SJCRH30 (cell line): ENCODE data around the gene C1orf105. TPM values are rescaled to one million over a fixed set of nuclear protein-coding genes. Genes with fewer than 3 reads are reported as not detected.

ENCODE experiments used
- DNase-seq, 2 experiments: peaks; one replicate each; pipeline ENCODE4 v3.0.0-alpha.2; 2015 to 2020
- H3K27ac ChIP-seq: fragments of 250-450 bp; sonication (Bioruptor Pico); 2 replicates; pipeline ENCODE4 v1.5.1; 2020; ENCODE audit warnings: mild to moderate bottlenecking, moderate library complexity
- H3K27me3 ChIP-seq: fragments of 250-450 bp; sonication (Bioruptor Pico); 2 replicates; pipeline ENCODE4 v1.5.1; 2020; ENCODE audit warnings: mild to moderate bottlenecking, moderate library complexity
- H3K36me3 ChIP-seq: fragments of 250-450 bp; sonication (Bioruptor Pico); 2 replicates; pipeline ENCODE4 v1.5.1; 2020; ENCODE audit warnings: mild to moderate bottlenecking, moderate library complexity
- H3K4me1 ChIP-seq: fragments of 250-450 bp; sonication (Bioruptor Pico); 2 replicates; pipeline ENCODE4 v1.5.1; 2020; ENCODE audit warnings: mild to moderate bottlenecking, moderate library complexity
- H3K4me3 ChIP-seq: fragments of 250-450 bp; sonication (Bioruptor Pico); 2 replicates; pipeline ENCODE4 v1.5.1; 2020; ENCODE audit warnings: mild to moderate bottlenecking, moderate library complexity
- H3K9me3 ChIP-seq: fragments of 250-450 bp; sonication (Bioruptor Pico); replicated peaks from 2 replicates; pipeline ENCODE4 v1.5.1; 2020; ENCODE audit warnings: mild to moderate bottlenecking, moderate library complexity
- total RNA-seq: library from RNA; depleted of rRNA; stranded (reverse); fragments of >200 nt; shearing (Covaris generic); gene quantifications from 2 replicates; pipeline ENCODE4 v1.2.3, GENCODE V29; 2014

The C1orf105 gene
- total RNA-seq, 1 experiment from 2014 or later = 21.0 TPM

DNA sequence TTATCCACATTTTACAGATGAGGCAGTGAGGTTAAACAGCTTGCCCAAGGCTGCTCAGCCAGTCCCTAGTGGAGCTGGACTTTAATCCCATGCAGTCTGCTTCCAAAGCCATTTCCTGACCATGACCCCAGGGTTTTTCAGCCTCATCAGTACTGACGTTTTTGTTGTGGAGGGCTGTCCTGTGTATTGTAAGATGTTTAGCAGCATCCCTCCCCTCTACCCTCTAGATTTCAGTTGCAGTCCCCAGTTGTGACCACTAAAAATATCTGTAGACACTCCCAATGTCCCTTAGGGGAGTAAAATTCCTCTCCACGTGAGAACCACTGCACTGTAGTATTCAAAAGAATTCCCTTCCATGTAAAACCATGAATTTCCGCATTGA lies 30.2 kb upstream of the C1orf105 start:
- H3K27me3 ChIP-seq = no peaks in the 10 kb centered on the region
- DNase-seq = no peak
- H3K4me3 ChIP-seq = no peak overlapping the region
- peaks cover 8% of the 10 kb centered on the region; the same call in 1 of the 2 replicates for H3K4me1 ChIP-seq
- H3K9me3 ChIP-seq = no peaks in the 10 kb centered on the region
- H3K36me3 ChIP-seq = no peaks in the 10 kb centered on the region
- no peak overlapping the region for H3K27ac ChIP-seq

- DNase-seq = no peak
- Histone ChIP-seq H3K27ac (no peak overlapping the region), H3K4me3 (no peak overlapping the region)
Observed at GRCh38 chr1:172390683-172391551, 29.6 kb upstream of the C1orf105 start.

DNA sequence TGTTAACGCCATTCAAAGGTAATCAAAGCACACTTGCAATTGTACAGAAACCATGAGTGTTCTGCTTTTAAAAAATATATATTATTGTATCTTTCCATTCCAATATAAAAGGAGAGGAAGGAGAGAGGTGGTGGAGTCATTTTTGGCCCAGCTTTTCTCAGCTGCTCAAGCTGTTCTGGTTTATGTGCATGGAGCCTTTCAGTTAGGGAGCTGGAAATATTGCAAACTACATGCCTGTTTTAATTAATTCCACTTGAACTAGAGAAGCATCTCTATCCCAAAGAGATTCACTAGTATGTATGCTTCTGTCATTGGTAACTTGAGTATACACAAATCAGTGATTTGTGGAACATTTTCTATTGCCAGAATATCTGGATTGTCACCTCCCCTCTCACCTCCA lies 28.5 kb upstream of the C1orf105 start:
- Histone ChIP-seq H3K4me3 (no peak overlapping the region), H3K27me3 (no peaks in the 10 kb centered on the region), H3K4me1 (peaks cover 8% of the 10 kb centered on the region; the same call in 1 of the 2 replicates), H3K27ac (no peak overlapping the region), H3K9me3 (no peaks in the 10 kb centered on the region), H3K36me3 (no peaks in the 10 kb centered on the region)
- DNase-seq = no peak

More at GRCh38 chr1:172390683-172391551, 29.6 kb upstream of the C1orf105 start:
- H3K4me1 ChIP-seq = peaks cover 8% of the 10 kb centered on the region; the same call in 1 of the 2 replicates
- no peaks in the 10 kb centered on the region for H3K9me3 ChIP-seq
- H3K27me3 ChIP-seq = no peaks in the 10 kb centered on the region
- H3K36me3 ChIP-seq = no peaks in the 10 kb centered on the region

- Histone ChIP-seq H3K4me1 (peaks cover 17% of the 10 kb centered on the region), H3K9me3 (no peaks in the 10 kb centered on the region), H3K27ac (no peak overlapping the region), H3K27me3 (no peaks in the 10 kb centered on the region), H3K4me3 (no peak overlapping the region), H3K36me3 (no peaks in the 10 kb centered on the region)
- no peak for DNase-seq
Observed at GRCh38 chr1:172393354-172393753, 27.1 kb upstream of the C1orf105 start.

DNA sequence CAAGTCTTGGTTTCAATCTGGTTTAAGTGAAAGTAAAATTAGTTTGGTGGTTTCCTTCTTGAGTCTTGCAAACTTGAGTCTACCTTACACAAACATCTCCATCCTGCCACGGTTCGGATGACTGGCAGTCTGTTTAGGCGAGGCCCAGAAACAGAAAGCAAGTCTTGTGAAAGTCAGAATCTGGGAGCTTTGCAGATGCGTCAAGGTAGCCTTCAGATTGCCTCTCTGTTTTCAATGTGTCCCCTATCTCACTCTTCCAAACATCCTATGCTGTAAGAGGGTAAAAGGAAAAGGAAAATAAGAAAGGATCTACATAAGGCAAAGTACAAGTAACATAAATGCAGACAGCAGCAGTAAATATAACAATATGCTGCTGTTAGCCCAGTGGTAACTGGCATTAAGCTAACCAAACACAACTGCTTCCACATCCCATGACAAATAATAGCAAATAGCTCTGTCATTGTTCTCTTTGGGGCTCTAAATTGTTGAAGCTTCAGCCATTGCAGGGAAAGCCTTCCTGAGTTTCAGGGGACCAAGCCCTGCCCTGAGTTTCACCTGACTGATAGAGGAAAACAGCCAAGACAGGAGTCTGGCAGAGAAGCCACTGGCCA lies 26.2 kb upstream of the C1orf105 start:
- Histone ChIP-seq H3K36me3 (no peaks in the 10 kb centered on the region), H3K9me3 (no peaks in the 10 kb centered on the region), H3K27me3 (no peaks in the 10 kb centered on the region), H3K27ac (no peak overlapping the region), H3K4me1 (peaks cover 25% of the 10 kb centered on the region), H3K4me3 (no peak overlapping the region)
- peak in 1 of 2 experiments; percentile 10 for DNase-seq

DNA sequence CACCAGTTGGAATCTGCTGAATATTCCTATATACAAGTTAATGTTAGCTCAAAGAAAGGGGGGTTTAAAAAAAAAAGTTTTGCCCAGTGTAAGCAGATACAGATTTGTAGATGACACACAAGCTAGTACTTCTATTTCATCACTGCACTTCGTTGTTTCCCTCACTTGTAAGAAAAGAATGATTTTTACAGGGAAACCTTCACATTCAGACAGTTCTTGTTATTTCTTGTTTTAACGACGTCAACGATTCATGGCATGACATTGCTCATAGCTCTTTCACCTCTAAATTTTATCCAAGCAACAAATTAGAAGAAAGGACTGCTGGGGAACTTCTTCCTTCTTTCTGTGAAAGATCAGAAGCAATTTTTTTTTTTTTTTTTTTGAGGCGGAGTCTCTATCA lies 25.7 kb upstream of the C1orf105 start:
- H3K27ac ChIP-seq = no peak overlapping the region

GRCh38 chr1:172395576-172395975 lies 24.9 kb upstream of the C1orf105 start:
- DNase-seq = no peak
- Histone ChIP-seq H3K36me3 (no peaks in the 10 kb centered on the region), H3K4me1 (peaks cover 36% of the 10 kb centered on the region), H3K9me3 (no peaks in the 10 kb centered on the region), H3K27ac (no peak overlapping the region), H3K27me3 (no peaks in the 10 kb centered on the region), H3K4me3 (no peak overlapping the region)

More for the DNA sequence above, 25.7 kb upstream of the C1orf105 start:
- Histone ChIP-seq H3K4me3 (no peak overlapping the region), H3K4me1 (peaks cover 29% of the 10 kb centered on the region), H3K36me3 (no peaks in the 10 kb centered on the region), H3K9me3 (no peaks in the 10 kb centered on the region), H3K27me3 (no peaks in the 10 kb centered on the region)
- no peak for DNase-seq

GRCh38 chr1:172397221-172397620 lies 23.3 kb upstream of the C1orf105 start:
- H3K27ac ChIP-seq = no peak overlapping the region
- DNase-seq = no peak

DNA sequence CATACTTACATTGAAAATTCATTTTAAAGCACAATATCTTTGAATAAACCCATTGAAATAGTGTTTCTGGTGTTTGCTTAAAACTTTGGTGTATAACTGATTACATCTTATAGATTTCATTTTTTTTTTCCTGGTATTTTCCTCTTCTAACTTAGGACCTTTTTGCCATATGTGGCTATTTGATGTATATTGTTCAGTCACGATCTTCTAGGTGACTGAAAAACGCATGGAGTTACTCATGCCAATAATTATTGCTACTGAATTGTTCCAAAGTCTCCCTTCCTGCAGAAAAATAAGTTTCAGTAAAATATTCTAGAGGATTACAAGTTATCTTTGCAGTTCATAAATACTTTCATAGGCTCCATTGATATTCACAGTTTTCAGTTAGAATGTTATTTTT lies 22.9 kb upstream of the C1orf105 start:
- Histone ChIP-seq H3K27me3 (no peaks in the 10 kb centered on the region), H3K36me3 (no peaks in the 10 kb centered on the region), H3K9me3 (no peaks in the 10 kb centered on the region), H3K27ac (no peak overlapping the region), H3K4me1 (peaks cover 40% of the 10 kb centered on the region), H3K4me3 (no peak overlapping the region)
- no peak for DNase-seq

More at GRCh38 chr1:172397221-172397620, 23.3 kb upstream of the C1orf105 start:
- H3K4me3 ChIP-seq = no peak overlapping the region
- H3K27me3 ChIP-seq = no peaks in the 10 kb centered on the region
- no peaks in the 10 kb centered on the region for H3K9me3 ChIP-seq
- H3K36me3 ChIP-seq = no peaks in the 10 kb centered on the region
- H3K4me1 ChIP-seq = peaks cover 40% of the 10 kb centered on the region

DNA sequence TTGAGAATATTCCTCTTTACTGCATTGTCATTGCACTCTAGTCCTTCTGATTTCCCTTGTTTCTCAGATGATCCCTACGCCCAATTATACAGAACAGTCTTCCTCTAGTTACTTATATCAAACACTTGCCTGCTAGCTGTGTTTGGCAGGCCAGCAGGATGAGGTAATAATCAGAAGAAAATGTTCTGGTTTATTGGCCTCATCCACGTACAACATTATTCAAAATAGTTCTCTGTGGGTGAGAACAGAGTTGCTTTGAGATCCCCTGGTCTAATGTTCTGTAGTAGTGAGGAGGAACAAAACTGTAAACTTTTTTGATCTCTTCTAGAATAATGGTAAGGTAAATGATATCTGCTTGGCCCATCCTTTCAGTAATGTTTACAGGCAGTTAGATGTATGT lies 22.3 kb upstream of the C1orf105 start:
- no peaks in the 10 kb centered on the region for H3K27me3 ChIP-seq
- peaks cover 40% of the 10 kb centered on the region for H3K4me1 ChIP-seq
- no peak overlapping the region; the same call in 1 of the 2 replicates for H3K27ac ChIP-seq

GRCh38 chr1:172398970-172399755 lies 21.3 kb upstream of the C1orf105 start:
- Histone ChIP-seq H3K27ac (peak overlapping the region; percentile 73), H3K4me3 (no peak overlapping the region), H3K4me1 (peaks cover 37% of the 10 kb centered on the region), H3K9me3 (no peaks in the 10 kb centered on the region), H3K36me3 (no peaks in the 10 kb centered on the region), H3K27me3 (no peaks in the 10 kb centered on the region)
- DNase-seq = peak; percentile 74 to 88

More for the DNA sequence above, 22.3 kb upstream of the C1orf105 start:
- H3K36me3 ChIP-seq = no peaks in the 10 kb centered on the region
- H3K4me3 ChIP-seq = no peak overlapping the region
- DNase-seq = no peak
- no peaks in the 10 kb centered on the region for H3K9me3 ChIP-seq

GRCh38 chr1:172399756-172400721 lies 20.4 kb upstream of the C1orf105 start:
- no peaks in the 10 kb centered on the region for H3K9me3 ChIP-seq
- no peak overlapping the region for H3K4me3 ChIP-seq
- DNase-seq = peak in 1 of 2 experiments; percentile 42
- H3K36me3 ChIP-seq = no peaks in the 10 kb centered on the region
- peaks cover 32% of the 10 kb centered on the region for H3K4me1 ChIP-seq
- H3K27me3 ChIP-seq = no peaks in the 10 kb centered on the region
- H3K27ac ChIP-seq = peak overlapping the region; percentile 73

DNA sequence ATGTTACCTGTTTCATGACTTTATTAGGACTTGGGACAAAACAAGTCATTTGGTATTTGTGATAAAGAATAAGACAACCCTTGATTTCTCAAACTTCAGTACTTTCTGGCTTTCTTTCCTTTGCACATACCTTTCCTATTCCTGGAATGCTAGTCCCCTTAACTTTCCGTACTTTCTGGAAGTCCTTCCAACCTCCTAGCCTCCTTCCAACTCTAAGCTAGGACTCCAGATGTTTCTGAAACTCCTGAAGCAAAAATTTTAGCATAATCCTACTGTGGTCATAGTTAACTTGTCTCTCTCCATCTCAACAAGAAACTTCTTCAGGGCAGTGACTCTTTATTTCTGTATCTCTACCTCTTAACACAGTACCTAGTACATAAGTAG lies 19.8 kb upstream of the C1orf105 start:
- H3K36me3 ChIP-seq = no peaks in the 10 kb centered on the region
- H3K4me3 ChIP-seq = no peak overlapping the region

DNA sequence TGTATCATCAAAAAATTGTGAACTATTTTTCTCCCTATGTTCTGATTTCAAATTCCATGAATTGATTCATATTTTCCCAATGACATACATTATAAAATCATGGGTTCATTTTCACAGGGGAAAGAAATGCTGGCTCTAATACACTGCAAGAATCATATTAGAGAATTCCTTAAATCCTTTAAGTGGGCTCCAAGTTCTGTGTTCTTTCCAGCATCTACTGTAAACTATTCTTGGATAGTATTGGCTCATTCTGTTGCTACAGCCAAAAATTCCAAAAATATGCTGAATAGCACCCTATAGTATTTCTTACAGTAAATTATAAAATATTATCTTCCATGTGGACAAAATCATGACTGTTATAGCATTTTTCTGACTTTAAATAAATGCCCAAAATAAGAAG lies 19.0 kb upstream of the C1orf105 start:
- no peak for DNase-seq
- no peak overlapping the region for H3K27ac ChIP-seq
- H3K4me1 ChIP-seq = peaks cover 32% of the 10 kb centered on the region
- no peak overlapping the region for H3K4me3 ChIP-seq
- no peaks in the 10 kb centered on the region for H3K9me3 ChIP-seq
- no peaks in the 10 kb centered on the region for H3K36me3 ChIP-seq
- H3K27me3 ChIP-seq = no peaks in the 10 kb centered on the region

More for the DNA sequence above, 19.8 kb upstream of the C1orf105 start:
- DNase-seq = no peak
- Histone ChIP-seq H3K27me3 (no peaks in the 10 kb centered on the region), H3K4me1 (peaks cover 32% of the 10 kb centered on the region), H3K9me3 (no peaks in the 10 kb centered on the region), H3K27ac (peak overlapping the region; percentile 73)
